A549 treated with dexamethasone at 1 μM for 4 hours (cell line): ENCODE measurements around the gene SIX4. TPM values are rescaled to one million over a fixed set of nuclear protein-coding genes. Genes with fewer than 3 reads are reported as not detected.

ENCODE experiments used
- total RNA-seq: library from RNA; stranded (reverse); fragments of 200-300 nt; extraction: Qiagen RNA extraction; gene quantifications from 5 replicates; pipeline ENCODE4 v1.2.3, GENCODE V29; 2022

SIX4 gene
- 1.7 to 3.1 TPM (median 2.8 TPM) in 5 replicates for total RNA-seq

DNA sequence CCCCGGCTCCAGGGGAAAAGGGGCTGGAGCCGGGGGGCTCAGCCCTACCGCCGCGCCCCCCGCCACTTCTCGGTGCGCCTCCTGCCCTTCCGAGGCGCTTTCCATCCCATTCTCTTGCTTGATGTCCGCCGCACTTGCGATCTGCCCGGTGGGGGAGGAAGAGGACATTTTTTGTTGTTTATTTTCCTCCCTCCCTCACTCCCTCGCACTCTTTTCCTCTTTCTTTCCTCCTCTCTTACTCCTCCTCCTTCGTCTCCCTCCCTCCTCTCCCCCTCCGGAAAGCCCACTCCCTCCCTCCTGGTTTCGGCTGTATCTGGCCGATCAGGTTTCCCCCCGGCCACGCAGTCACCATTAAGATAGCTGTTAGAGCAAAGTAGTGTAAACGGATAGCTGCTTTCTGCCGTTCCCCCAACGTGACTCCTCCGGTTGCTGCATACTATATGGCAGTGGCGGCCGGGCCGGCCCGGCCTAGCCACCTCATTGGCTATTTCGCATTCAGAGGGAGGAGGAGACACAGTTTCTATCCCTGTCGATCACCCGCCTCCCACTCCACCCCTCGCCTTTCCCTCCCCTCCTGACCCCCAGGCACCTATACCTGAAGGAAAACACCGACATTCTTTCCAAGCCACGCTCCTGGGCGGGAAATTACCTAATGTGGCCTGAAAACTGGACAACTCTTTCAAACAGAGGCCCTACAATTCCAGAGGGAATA, at the start of gene SIX4:
SIX4 (minus strand) TSS at position 445 of the 712 bp plus-strand sequence; CDS start at position 168, 277 bp downstream.

DNA sequence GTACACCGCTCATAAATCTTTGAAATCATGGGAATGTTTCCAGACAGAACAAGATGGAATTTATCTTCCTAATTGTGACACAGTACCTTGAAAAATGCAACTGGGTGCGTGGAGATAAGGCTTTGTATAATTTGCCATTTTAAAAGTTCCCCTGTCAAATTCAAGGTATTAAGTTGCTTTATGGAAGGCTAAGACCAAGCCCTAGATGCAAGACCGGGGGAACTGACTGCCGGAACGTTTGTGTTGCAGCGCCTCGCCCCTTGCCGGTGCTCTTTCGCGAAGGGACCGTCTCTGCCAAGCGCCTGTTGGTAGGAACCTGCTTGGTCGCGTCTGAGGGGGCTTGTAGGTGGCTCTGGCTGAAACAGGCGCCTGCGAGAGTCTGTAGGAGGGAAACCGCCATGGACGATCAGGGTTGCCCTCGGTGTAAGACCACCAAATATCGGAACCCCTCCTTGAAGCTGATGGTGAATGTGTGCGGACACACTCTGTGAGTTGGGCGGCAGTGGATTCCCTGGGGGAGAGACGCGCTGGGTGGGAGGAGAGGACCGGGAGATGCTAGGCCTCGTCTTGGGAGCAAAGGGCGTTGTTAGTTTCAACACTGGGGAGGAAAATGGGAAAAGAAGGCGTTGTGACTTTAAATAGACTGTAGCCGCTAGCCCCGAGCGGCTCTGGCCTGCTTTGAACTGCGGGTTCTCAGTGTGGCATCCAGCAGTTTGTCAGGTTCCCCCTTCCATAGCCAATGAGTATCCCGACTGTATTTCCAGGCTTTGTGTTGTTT, 10.5 kb upstream of the SIX4 start, which contains the start of gene MNAT1:
MNAT1 (plus strand) TSS at position 297 of the 778 bp plus-strand sequence; CDS start at position 399, 102 bp downstream.

Other genes starting within 250 kb of the SIX4 start
- gene C14orf39, start 238.3 kb downstream of the SIX4 start, total RNA-seq, result not detected in 5 replicates
- not detected in 5 replicates for gene SIX6, start 215.2 kb downstream of the SIX4 start, total RNA-seq
- 5.5 to 7.4 TPM (median 6.7 TPM) in 5 replicates for gene SIX1, start 74.9 kb downstream of the SIX4 start, total RNA-seq
- 39.1 to 54.1 TPM (median 45.0 TPM) in 5 replicates for gene MNAT1, start 10.4 kb upstream of the SIX4 start, total RNA-seq